HepG2 (cell line): ENCODE results near the gene GATM. TPM values are rescaled to one million over a fixed set of nuclear protein-coding genes. Genes with fewer than 3 reads are reported as not detected.
A peak's percentile ranks its signal among the peaks of the same experiment; 100 is the strongest.

ENCODE experiments used
- ATAC-seq: fragments of 200-7000 bp; cut with Tn5 transposase; 3 replicates; pipeline ENCODE4 v1.9.1; 2020; ENCODE audit warnings: mild to moderate bottlenecking, moderate library complexity
- BruUV-seq: library from RNA; stranded (reverse); fragments of 400-500 nt; replicated peaks from 2 replicates; lab custom pipeline; 2021; lab: Mats Ljungman, UMichigan
- CTCF ChIA-PET: fragments of 300-600 bp; formaldehyde crosslinking; extraction: SDS; loops from one replicate; lab custom pipeline; 2021; ENCODE audit warnings: low total read pairs, inconsistent platforms, low intra/inter-chr PET ratio; lab: Yijun Ruan, JAX
- POLR2A ChIA-PET: fragments of 350-600 bp; sonication (Branson Sonifier 250); formaldehyde crosslinking; loops from one replicate; lab custom pipeline; 2020; ENCODE audit warnings: antibody characterized with exemption, inconsistent platforms; lab: Yijun Ruan, JAX
- DNase-seq: peaks from one replicate; pipeline ENCODE4 v3.0.0-alpha.2; 2015; ENCODE audit warnings: low spot score
- FAIRE-seq: peaks from 3 replicates; lab custom pipeline; 2011; peaks lifted over from hg19 to GRCh38; lab: Jason Lieb, UNC
- H2AFZ ChIP-seq: one replicate; pipeline ENCODE4 v1.6.1; 2011; ENCODE audit warnings: low read length, inconsistent platforms
- H3K27ac ChIP-seq: fragments of 300-600 bp; 3 replicates; pipeline ENCODE4 v1.8.0; 2011; ENCODE audit warnings: mixed run types, mild to moderate bottlenecking, mixed read lengths, low read length, inconsistent platforms; ENCODE audit not compliant: insufficient read depth; ENCODE audit errors: extremely low read length
- H3K27me3 ChIP-seq, 2 experiments: fragments of 200-600 bp in 1 of 2; 2 replicates in 1 of 2; 3 replicates in 1 of 2; pipeline versions ENCODE4 v1.6.0 to v1.8.0; 2011; ENCODE audit warnings: low read length in 2 of 2, mild to moderate bottlenecking in 2 of 2, moderate library complexity in 2 of 2, inconsistent platforms in 1 of 2; ENCODE audit not compliant: insufficient read depth in 2 of 2, control insufficient read depth in 1 of 2
- H3K36me3 ChIP-seq, 2 experiments: fragments of 200-600 bp in 1 of 2; replicated peaks in 1 of 2; 2 replicates in 1 of 2; 3 replicates in 1 of 2; pipeline versions ENCODE4 v1.5.1 to v1.8.0; 2011; ENCODE audit warnings: low read length in 2 of 2, inconsistent platforms in 1 of 2; ENCODE audit not compliant: insufficient read depth in 2 of 2, control insufficient read depth in 1 of 2
- H3K4me1 ChIP-seq: 2 replicates; pipeline ENCODE4 v1.5.1; 2012; ENCODE audit warnings: low read length, inconsistent platforms; ENCODE audit not compliant: insufficient read depth
- H3K4me2 ChIP-seq: 2 replicates; pipeline ENCODE4 v1.6.0; 2011; ENCODE audit warnings: low read depth, low read length, inconsistent platforms
- H3K4me3 ChIP-seq, 3 experiments: fragments of 200-600 bp in 1 of 3; sonication (generic), shearing (Covaris generic) in 1 of 3; replicated peaks in 1 of 3; 2 replicates each; pipeline ENCODE4 v1.5.1; 2011 to 2016; ENCODE audit warnings: low read length in 3 of 3, inconsistent platforms in 2 of 3, low read depth in 2 of 3, mild to moderate bottlenecking in 2 of 3, control low read depth in 1 of 3, mixed read lengths in 1 of 3; ENCODE audit not compliant: insufficient read depth in 1 of 3
- H3K79me2 ChIP-seq: one replicate; pipeline ENCODE4 v1.6.1; 2011; ENCODE audit warnings: low read length, inconsistent platforms; ENCODE audit not compliant: insufficient read depth
- H3K9ac ChIP-seq: 2 replicates; pipeline ENCODE4 v1.6.0; 2011; ENCODE audit warnings: mild to moderate bottlenecking, low read depth, low read length, inconsistent platforms; ENCODE audit not compliant: insufficient read depth
- H3K9me3 ChIP-seq: 2 replicates; pipeline ENCODE4 v1.5.1; 2012; ENCODE audit warnings: mild to moderate bottlenecking, low read length
- H4K20me1 ChIP-seq: 2 replicates; pipeline ENCODE4 v1.6.0; 2011; ENCODE audit warnings: inconsistent platforms, mild to moderate bottlenecking, low read length, moderate library complexity; ENCODE audit not compliant: insufficient read depth
- HDAC1 ChIP-seq: sonication (generic); formaldehyde crosslinking; IDR thresholded peaks from 2 replicates; pipeline ENCODE4 v1.5.1; 2020; ENCODE audit warnings: mild to moderate bottlenecking, missing genetic modification reagents
- PITX1 ChIP-seq: sonication (generic); formaldehyde crosslinking; IDR thresholded peaks from 2 replicates; pipeline ENCODE4 v1.5.1; 2020; ENCODE audit warnings: mild to moderate bottlenecking, missing genetic modification reagents
- SYNCRIP ChIP-seq: fragments of 200-400 bp; formaldehyde crosslinking; IDR thresholded peaks from 2 replicates; pipeline ENCODE4 v1.6.1; 2018; ENCODE audit warnings: mild to moderate bottlenecking, low read depth, low read length; ENCODE audit not compliant: insufficient read depth
- in situ Hi-C: cut with HindIII; loops from 2 replicates; pipeline ENCODE4 v1.10.0; 2017; ENCODE audit warnings: low pct_unique_long_range_greater_than_20kb; ENCODE audit not compliant: extremely low pct_ligation_motif_present
- intact Hi-C: fragments of 100-400 bp; cut with micrococcal nuclease; formaldehyde crosslinking; loops from one replicate; pipeline ENCODE4 v1.10.0; 2022; ENCODE audit not compliant: unreplicated experiment
- polyA plus RNA-seq, 8 experiments: library from polyadenylated mRNA; depleted of rRNA in 3 of 8; stranded (reverse) in 7 of 8; unstranded in 1 of 8; fragments of >200 nt; fragmentation: Illumina TruSeq in 4 of 8; extraction: Trizol in 4 of 8; gene quantifications; 2 replicates each; pipeline versions ENCODE4 v1.2.1 to v1.2.3, GENCODE V29; 2011 to 2016; ENCODE audit warnings: low read depth in 4 of 8, missing spikeins in 1 of 8, mixed read lengths in 1 of 8; ENCODE audit not compliant: insufficient read depth in 1 of 8
- total RNA-seq, 5 experiments: library from RNA; depleted of rRNA; stranded (reverse); fragments of >200 nt; fragmentation: Illumina TruSeq; extraction: Trizol; gene quantifications; 2 replicates each; pipeline ENCODE4 v1.2.3, GENCODE V29; 2016; ENCODE audit warnings: low read depth in 1 of 5
- TF ChIP-seq, protein P1 (sequence below): sonication (generic); formaldehyde crosslinking; IDR thresholded peaks from 2 replicates; pipeline ENCODE4 v1.8.1; 2022; ENCODE audit warnings: mild to moderate bottlenecking, missing genetic modification reagents
- TF ChIP-seq, protein P2 (sequence below): sonication (generic); formaldehyde crosslinking; IDR thresholded peaks from 2 replicates; pipeline ENCODE4 v1.9.0; 2022; ENCODE audit warnings: missing genetic modification reagents, mild to moderate bottlenecking, borderline replicate concordance

The GATM gene
- total and polyA plus RNA-seq, 2 of the 13 experiments (the other 11 are each of a cell fraction or from before 2014, with no cell fraction given), result 2.1 to 16.8 TPM

GRCh38 chr15:45389351-45389750 is 11.0 kb upstream of the GATM start:
- Histone ChIP-seq H3K4me3 (no peak overlapping the region), H3K27ac (peak overlapping the region; percentile 24), H3K4me1 (peaks cover 100% of the 10 kb centered on the region), H3K36me3 (no peaks in the 10 kb centered on the region), H4K20me1 (no peaks in the 10 kb centered on the region), H3K9ac (no peak overlapping the region), H3K4me2 (no peak overlapping the region), H3K9me3 (no peaks in the 10 kb centered on the region), H2AFZ (no peak overlapping the region), H3K79me2 (peaks cover 24% of the 10 kb centered on the region), H3K27me3 (no peaks in the 10 kb centered on the region; a peak in 1 of 5 replicates)
- ATAC-seq (no peak), DNase-seq (no peak), FAIRE-seq (no peak)
- CTCF ChIA-PET, result no interaction called here
- intact Hi-C loops, result no loop called here
- in situ Hi-C loops, result no loop called here
- POLR2A ChIA-PET, result interaction anchor here (1.9 kb wide), 1 partner anchor 13 kb away, joined by 10 read pairs; a partner anchor contains a TSS
- no peak for TF ChIP-seq PITX1 (CRISPR knock-in tag)
- TF ChIP-seq SYNCRIP, result no peak
- TF ChIP-seq, protein P1, sequence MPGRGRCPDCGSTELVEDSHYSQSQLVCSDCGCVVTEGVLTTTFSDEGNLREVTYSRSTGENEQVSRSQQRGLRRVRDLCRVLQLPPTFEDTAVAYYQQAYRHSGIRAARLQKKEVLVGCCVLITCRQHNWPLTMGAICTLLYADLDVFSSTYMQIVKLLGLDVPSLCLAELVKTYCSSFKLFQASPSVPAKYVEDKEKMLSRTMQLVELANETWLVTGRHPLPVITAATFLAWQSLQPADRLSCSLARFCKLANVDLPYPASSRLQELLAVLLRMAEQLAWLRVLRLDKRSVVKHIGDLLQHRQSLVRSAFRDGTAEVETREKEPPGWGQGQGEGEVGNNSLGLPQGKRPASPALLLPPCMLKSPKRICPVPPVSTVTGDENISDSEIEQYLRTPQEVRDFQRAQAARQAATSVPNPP (CRISPR knock-in tag), result no peak
- no peak for TF ChIP-seq HDAC1 (CRISPR knock-in tag)
- TF ChIP-seq, protein P2, sequence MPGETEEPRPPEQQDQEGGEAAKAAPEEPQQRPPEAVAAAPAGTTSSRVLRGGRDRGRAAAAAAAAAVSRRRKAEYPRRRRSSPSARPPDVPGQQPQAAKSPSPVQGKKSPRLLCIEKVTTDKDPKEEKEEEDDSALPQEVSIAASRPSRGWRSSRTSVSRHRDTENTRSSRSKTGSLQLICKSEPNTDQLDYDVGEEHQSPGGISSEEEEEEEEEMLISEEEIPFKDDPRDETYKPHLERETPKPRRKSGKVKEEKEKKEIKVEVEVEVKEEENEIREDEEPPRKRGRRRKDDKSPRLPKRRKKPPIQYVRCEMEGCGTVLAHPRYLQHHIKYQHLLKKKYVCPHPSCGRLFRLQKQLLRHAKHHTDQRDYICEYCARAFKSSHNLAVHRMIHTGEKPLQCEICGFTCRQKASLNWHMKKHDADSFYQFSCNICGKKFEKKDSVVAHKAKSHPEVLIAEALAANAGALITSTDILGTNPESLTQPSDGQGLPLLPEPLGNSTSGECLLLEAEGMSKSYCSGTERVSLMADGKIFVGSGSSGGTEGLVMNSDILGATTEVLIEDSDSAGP (CRISPR knock-in tag), result no peak
- no TSS peak for BruUV-seq
